ENCODE measurements around the gene GALR2.
A peak's percentile ranks its signal among the peaks of the same experiment; 100 is the strongest.
"Not testable (repeated sequence)": the region's sequence is repeated elsewhere in the genome, so short reads cannot be mapped to it uniquely, and the experiment has no call there.

The GALR2 gene

DNA sequence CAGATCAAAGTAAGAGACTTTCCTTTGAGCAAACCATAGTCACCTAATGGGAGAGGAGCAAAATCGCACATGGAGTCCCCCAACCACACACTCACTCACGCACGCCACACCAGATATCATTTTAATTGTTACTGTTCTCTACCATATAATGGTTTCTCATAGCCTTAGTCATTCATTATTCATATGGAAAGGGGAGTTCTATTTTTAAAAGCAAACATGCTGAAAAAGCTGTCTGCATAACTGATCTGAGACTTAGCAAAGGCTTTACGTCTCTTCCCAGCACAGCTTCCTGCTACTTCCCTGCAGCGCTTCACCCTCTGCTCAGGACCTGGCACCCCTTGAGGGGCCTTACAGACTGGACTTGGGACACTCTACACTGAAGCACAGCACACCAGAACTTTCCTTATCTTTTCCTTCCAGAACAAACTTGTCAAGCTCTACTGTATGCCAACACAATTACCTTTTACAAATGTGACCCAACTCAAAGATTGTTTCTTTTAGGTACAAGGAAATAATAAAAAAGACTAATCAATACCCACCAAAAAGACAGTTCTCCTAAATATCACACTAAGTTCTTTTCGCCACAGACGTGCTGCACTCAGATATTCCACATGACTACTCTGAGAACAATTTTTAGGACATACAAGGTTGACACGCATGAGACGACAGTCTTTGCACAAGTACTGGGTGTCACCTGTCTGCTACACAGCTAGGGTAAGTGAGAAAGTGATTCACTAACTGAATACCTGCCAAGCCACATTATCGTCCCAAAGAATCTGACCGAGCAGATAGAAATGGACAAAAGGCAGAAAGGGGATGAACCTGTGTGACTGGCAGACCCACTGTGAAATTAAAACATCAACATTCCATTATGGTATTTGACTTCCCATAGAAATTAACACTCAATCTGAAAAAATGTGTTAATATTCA is 23.8 kb upstream of the GALR2 start:
- DNase-seq, result no peak

DNA sequence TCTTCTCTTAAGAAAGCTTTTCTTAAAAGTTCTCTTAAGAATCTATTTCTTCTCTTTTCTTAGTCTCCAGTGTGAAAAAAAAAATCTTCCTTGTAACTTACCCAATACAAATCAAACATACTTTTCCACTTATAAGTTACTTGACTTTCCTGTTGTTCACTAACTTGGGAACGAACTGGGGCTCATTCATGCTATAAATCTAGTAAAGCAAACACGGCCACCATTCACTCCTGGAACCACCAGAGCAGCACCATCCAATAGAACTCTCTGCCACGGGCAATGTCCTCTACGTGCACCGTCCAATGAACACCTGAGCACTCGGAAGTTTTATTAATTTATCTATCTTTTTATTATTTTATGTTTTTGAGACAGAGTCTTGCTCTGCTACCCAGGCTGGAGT is 23.0 kb upstream of the GALR2 start:
- no peak for DNase-seq

DNA sequence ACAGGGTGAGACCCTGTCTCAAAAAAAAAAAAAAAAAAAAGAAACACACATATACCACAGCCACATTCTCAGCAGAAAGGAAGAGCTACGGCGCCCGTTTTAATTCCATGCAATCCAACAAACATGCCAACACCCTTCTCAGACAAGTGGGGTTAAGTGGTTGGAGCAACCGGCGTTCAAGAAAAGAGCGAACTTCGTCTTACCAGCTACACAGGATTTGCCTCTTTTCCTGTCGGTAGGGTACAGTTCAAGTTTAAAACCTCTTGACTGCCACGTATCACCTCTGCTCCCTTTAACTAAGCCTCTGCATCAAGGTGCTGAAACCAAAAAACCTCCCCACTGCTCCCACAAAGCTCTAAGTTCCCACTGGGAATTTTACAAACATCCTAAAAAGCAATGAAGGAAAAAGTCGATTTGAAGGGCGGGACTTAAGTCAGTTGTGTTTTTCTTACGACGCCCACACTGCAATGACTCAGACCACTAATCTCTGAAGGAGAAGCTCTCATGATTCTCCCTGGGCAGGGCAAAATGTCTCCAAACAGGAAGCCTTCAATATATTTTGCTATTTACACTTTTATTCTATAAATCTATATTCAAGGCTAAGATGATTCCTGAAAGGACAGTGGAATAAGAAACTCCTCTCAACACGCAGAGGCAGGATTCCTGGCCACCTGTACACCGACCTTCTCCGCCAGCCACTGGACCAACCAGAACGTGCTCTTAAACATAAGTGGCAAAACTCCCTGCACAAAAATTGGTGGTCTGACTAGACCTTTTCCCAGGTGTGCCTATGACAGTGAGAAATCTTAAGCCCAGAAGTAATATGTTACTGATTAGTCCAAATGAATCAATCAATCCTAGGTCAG is 21.1 kb upstream of the GALR2 start:
- DNase-seq, result peak; percentile 58

DNA sequence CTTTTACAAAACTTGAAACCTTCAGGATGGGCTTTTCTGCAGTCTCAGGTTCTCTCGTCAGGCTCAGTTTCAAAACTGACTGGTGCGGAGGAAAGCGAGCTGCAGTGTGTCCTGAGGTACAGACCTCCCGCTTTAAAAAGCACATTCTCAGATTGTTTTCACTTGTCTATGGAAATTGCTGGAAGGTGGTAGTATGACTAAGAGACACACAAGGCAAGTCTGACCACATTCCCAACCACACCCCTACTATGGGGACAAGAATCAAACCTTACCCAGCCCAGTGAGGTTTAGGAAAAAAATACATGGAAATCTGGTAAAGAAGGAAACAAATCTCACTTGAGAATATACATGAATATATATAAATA is 20.5 kb upstream of the GALR2 start:
- no peak for DNase-seq

DNA sequence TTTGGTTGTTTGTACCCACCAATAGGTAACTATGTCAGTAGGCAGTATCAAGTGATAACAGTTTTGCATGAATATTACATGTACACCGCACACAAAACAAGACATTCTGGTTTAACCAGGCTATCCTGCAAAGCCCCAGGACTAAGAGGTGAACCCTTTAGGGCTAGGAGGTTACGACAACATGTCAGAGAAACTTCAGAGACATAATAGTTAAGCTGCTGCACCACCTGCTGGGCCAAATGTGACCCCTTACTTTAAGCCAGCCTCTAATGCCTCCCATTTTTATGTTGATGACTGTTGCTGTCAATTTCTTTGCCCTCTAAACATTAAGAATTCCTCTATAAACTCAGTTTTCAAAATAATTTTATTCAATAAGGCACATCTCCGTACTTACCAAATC is 17.7 kb upstream of the GALR2 start:
- DNase-seq, result no peak

DNA sequence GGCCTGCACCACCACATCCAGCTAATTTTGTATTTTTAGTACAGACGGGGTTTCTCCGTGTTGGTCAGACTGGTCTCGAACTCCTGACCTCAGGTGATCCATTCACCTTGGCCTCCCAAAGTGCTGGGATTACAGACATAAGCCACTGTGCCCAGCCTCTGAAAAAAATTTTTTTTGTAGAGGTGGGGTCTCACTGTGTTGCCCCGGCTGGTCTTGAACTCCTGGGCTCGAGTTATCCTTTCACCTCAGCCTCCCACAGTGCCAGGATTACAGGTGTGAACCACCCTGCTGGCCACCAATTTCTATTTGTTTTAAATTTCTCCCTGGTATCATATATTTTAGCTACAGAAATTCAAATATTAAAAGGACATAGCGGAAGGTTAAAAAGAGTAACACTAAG is 16.3 kb upstream of the GALR2 start:
- DNase-seq, result not testable (repeated sequence)

DNA sequence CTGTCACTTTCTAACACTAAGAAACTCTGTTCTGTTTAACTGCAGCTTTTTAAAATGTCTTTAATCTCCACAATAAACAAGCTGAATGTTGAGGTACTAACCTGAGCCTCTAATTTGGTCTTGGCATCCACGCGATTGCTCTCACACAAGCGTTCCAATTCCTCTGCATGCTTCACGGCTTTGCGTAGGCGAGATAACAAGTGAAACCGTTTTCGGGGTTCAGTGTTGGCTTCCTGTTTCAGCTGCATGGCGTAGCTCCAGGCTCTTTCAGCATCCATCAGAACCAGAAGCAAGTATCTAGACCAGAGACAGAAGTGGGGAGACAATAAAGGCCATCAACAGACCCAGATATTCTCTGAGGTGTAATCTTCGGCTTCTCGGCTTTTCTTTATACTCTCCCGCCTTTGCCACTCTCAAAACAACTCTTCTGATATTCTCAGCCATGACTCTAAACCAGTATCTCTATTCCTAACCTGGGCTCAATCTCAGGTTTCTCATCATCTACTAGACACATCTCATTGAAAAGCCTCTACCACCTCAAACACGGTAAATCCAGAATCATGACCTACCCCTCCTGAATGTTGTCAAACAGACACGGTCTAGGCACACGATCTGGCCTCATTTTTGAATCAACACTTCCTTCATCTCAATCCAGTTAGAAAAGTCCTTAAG is 10.6 kb upstream of the GALR2 start:
- peak; percentile 75 for DNase-seq

DNA sequence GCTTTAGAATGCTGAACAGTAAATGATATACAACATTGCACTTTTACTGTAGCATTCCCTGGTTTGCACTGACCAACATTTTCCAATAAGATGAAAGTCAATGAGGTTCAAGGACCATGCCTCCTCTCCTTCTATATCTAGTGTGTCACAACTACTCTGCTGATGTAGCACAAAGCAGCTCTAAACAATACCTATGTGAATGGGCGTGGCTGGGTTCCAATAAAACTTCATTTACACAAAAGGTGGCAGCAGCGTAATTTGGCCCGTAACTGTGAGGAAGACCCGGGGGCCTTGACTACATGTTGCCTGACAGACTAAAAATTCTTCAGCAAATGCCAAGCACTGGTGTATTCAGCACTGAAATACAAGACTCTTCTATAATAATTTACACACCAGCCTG is 8.8 kb upstream of the GALR2 start:
- no peak for DNase-seq

DNA sequence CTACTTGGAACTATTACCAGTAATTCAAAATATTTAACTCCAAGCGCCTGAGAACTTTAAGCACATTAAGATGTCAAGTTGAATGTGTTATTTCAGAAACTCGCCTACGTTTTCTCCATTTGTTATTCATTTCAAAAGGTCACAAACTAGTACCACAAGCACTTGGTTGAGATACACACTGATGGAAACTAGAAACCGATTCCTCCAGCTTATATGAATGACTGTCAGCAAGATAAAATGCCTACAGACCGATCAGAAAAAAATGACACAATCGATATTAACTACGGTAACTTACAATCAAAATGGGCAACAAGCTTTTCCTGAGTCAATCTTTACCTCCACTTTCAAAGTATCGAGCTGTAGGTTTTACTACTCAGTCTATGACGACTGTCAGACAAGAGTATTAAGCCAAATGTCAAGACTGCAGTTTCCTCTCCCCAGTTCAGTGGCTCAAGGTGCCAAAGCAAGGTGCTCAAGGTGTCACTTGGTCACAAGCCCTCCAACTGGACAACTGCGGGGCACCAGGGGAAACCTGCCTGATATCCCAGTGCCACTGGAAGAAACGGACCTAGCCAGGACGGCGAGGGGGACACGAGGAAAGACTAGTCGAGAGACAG is 2.9 kb upstream of the GALR2 start:
- DNase-seq, result peak; percentile 56

DNA sequence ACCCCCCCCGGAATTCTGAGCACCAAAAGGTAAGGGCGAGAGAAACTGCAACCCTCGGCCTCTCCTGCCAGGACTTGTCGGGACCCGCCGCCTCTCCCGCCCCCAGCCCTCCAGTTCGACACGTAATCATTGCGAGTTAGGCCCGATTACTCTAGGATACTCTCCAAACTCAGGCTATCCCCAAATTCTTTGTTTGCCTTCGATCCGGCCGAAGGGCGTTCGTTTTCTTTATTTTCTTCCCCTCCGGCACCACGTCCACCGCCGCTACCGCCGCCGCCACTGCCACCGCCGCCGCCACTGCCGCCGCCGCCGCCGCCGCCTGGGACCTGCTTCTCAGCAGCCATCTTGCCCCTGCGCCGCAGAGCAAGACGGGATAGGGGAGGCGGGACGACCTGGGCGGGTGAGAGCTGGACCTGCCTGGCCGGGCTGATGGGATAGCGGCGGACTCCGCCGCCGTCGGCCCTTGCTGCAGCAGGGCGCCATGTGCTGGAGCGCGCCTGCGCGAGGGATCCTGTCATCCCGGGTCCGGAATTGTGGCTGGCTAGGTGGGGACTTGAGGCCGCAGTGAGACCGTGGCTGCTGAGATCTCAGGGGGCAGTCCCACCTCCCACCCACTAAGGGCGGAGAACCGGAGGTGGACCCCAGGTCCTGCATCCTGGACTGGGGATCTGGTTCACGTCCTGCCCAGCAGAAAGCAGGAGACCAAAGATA is 2.3 kb upstream of the GALR2 start, which contains the start of gene SRP68:
SRP68 (minus strand) TSS at position 370 of the 711 bp plus-strand sequence; CDS start at position 344, 26 bp downstream.
- peak; percentile 89 for DNase-seq

DNA sequence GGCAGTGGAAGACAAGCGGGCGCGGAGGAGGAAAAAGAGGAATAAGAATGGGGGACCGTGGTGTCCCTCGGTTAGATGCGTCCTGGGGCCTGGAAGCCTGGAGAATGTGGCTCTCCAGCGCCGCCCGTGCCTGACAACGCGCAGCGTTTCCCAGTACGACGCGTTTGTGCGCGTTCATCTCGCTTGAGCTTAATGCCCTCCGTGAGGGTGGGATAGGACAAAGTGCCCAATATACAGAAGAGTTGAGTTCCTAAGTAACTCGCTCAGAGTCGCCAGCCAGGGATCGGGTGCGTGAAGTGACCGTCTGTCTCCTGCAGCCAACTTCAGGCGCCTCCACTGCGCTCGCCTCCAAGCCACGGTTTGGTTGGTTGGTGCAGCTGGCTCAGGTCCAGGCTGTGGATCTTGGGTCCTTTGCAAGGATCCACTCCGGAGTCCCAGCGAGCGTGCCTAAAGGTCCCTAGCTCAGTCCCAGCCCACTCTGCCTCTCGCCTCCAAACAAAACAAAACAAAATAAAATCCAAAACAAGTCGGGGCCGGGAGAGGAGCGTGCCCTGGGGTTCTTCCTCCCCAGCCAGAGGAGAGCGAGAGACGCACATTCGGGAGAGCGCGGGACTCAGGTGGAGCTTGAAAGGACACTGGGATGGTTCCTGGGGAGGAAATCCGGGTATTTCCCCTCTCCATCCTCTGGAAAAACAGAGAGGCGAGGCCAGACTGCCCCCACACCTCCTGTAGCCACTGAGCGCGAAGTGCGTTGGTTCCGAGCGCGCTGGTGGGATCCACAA is 974 bp downstream of the GALR2 start:
- DNase-seq, result peak; percentile 50

DNA sequence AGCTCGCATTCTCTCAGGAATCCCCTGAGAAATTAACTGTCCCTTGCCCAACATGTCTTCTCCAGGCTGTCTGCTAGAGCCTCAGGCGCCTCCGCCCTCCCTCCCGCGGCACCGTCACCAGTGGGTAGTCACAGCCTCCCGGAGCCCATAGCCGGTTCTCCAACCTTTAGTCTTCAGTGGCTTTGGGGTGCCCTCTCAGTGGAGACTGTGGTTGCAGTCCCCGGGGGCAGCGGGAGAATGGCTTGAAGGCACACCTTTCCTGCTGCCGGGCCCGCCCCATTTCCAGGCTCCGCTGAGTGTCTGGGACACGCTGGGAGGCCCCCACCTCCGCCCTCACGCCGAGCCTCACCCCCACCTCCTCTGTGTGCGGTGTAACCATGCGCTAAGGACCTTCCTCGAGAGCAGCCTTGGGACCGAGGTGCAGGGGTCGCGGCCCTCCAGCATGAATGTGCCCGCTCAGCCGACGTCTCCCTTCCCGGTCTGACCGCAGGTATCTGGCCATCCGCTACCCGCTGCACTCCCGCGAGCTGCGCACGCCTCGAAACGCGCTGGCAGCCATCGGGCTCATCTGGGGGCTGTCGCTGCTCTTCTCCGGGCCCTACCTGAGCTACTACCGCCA is 1.7 kb downstream of the GALR2 start:
- DNase-seq, result no peak

DNA sequence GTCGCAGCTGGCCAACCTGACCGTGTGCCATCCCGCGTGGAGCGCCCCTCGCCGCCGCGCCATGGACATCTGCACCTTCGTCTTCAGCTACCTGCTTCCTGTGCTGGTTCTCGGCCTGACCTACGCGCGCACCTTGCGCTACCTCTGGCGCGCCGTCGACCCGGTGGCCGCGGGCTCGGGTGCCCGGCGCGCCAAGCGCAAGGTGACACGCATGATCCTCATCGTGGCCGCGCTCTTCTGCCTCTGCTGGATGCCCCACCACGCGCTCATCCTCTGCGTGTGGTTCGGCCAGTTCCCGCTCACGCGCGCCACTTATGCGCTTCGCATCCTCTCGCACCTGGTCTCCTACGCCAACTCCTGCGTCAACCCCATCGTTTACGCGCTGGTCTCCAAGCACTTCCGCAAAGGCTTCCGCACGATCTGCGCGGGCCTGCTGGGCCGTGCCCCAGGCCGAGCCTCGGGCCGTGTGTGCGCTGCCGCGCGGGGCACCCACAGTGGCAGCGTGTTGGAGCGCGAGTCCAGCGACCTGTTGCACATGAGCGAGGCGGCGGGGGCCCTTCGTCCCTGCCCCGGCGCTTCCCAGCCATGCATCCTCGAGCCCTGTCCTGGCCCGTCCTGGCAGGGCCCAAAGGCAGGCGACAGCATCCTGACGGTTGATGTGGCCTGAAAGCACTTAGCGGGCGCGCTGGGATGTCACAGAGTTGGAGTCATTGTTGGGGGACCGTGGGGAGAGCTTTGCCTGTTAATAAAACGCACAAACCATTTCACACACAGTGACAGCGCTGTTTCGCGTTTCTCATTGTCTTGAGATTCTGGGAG is 2.4 kb downstream of the GALR2 start:
- peak; percentile 55 for DNase-seq

DNA sequence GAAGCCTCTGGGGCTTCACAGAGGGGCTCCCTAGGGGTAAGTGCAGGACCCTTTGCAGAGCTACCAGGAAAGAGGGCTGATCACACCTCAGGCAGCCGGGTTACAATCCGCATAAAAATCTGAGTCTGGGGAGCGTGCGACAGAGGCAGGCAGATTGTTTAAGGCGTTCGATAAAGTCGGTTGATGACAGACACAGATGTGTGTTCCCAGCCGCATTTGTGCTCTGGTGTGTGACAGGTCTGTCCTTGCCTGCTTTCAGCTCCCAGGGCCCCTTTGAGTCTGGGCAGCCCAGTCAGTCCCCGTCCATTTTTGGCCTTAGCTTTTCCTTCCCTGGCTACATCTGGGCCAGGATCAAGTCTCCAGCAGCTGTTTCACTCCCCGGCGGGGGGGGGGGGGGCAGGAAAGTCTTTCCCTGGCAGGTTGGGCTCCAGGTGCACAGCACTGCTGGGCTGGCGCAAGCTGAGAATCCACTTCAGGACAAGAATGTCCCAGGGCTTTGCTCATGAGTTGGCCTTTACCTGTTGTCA is 3.1 kb downstream of the GALR2 start:
- no peak for DNase-seq

DNA sequence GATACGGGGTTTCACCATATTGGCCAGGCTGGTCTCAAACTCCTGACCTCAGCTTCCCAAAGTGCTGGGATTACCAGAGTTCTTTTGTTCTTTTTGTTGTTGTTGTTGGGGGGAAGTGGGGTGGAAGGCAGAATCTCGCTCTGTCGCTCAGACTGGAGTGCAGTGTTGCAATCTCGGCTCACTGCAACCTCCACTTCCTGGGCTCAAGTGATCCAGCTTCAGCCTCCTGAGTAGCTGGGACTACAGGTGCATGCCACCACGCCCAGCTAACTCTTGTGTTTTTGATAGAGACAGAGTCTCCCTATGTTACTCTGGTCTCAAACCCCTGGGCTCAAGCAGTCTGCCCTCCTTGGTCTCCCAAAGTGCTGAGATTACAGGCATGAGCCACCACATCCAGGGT is 3.8 kb downstream of the GALR2 start:
- not testable (repeated sequence) for DNase-seq

DNA sequence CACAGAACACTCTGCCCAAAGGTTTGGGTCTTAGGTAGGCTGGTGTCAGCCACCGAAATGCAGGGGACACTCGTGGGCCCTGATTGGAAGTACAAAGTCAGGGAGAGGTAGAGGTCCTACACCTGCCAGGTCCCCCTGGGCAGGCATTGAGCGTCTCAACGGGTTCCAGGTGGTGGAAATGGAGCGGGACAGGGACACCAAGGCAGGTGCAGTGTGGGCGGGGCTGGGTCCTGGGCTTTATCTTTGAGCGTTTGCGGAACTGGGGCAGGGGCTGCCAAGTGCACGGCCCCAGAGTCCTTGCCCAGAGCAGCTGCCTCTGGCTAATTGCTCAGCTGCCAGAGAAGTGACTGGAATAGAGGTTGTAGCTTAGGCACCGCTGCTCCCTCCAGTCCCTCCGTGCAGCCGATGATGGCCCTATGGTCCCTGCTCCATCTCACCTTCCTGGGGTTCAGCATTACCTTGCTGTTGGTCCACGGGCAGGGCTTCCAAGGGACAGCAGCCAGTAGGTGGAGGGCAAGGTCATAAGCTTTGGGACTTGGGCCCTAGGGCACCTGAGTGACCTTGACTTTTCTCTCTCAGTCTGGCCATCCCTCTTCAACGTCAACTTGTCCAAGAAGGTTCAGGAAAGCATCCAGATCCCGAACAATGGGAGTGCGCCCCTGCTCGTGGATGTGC is 4.4 kb downstream of the GALR2 start, which contains the start of gene ZACN:
ZACN (plus strand) TSS at position 323 of the 675 bp plus-strand sequence; CDS start at position 406, 83 bp downstream.
- DNase-seq, result no peak

DNA sequence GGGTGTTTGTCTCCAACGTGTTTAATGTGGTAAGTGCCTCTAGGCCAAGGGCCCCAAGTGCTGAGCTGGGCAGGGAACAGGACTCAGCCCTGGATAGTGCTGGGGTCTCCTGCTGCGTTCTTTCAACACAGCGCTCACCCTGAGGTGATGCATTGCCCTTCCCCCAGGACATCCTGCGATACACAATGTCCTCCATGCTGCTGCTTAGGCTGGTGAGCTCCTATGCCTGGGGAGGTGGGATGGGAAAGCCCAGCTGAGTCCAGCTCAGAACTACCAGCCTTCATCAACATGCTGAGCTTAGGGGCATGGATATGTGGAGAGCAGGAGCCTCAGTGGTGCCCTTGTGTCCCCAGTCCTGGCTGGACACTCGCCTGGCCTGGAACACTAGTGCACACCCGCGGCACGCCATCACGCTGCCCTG is 5.0 kb downstream of the GALR2 start:
- no peak for DNase-seq

DNA sequence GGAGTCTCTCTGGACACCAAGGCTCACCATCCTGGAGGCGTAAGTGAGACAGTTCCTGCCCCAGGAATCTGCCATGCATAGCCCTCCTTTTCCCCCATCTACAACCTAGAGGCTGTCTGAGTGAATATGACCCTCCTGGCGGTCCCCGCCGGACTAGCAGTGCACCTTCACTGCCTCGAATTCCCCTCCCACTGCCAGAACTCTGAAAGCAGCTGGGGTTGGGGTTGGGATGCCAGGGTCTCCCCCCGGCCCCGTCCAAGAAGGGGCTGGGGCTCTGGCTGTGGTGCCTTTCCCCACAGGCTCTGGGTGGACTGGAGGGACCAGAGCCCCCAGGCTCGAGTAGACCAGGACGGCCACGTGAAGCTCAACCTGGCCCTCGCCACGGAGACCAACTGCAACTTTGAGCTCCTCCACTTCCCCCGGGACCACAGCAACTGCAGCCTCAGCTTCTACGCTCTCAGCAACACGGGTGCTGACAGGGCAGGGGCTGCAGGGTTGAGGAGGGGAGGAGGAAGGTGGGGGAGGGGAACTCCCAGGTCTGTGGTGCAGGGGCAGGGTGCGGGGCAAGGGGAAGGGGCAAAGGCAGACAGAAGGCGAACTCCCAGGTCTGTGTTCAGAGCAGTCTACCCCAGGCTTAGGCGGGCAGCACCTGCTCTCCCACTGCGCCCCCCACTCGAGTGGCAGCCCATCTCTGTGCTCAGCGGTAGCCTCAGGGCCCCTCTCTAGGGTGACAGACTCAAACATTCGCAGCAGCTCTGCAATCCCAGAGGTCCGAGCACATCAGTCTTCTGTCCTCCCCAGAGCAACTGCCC is 5.6 kb downstream of the GALR2 start:
- no peak for DNase-seq

Data from activated CD4-positive, alpha-beta T cell treated with anti-CD3 and anti-CD28 coated beads for 48 hours (primary cell).